ENCODE results near the gene AK5. TPM values are rescaled to one million over a fixed set of nuclear protein-coding genes. Genes with fewer than 3 reads are reported as not detected.
"Not testable (repeated sequence)": the region's sequence is repeated elsewhere in the genome, so short reads cannot be mapped to it uniquely, and the experiment has no call there.

AK5 gene
- total and polyA plus RNA-seq, 2 of the 4 experiments (the other 2 are of a cell fraction), result 22.5 to 25.8 TPM

GRCh38 chr1:77531149-77531548, 249.3 kb downstream of the AK5 start:
- H2BK20ac ChIP-seq (ENCODE audit: low read depth, low read length); dilution Hi-C loops (cut with HindIII; ENCODE audit: low sequenced_read_pairs, unreplicated experiment); DNase-seq; H2BK15ac ChIP-seq (ENCODE audit: low read depth, low read length); H3K4ac ChIP-seq (ENCODE audit: low read depth, low read length); BruUV-seq (replicated peaks); H3K4me1 ChIP-seq (ENCODE audit: control insufficient read depth, insufficient read depth, low read length); H4K91ac ChIP-seq (ENCODE audit: insufficient read depth, low read depth, low read length); H3K23ac ChIP-seq (ENCODE audit: low read depth, low read length); H3K9ac ChIP-seq (ENCODE audit: low read depth, low read length); H3K4me2 ChIP-seq (ENCODE audit: low read depth, low read length); H3K36me3 ChIP-seq (ENCODE audit: control insufficient read depth, insufficient read depth, low read length); H3K18ac ChIP-seq (ENCODE audit: low read depth, low read length); H3K56ac ChIP-seq (ENCODE audit: extremely low read depth, insufficient read depth, low read length); H3K4me3 ChIP-seq (ENCODE audit: insufficient read depth, low read depth, low read length); H2BK5ac ChIP-seq (ENCODE audit: low read depth, low read length, poor library complexity, severe bottlenecking); ATAC-seq (ENCODE audit: low read depth); H2BK120ac ChIP-seq (ENCODE audit: low read depth, low read length); POLR2A ChIA-PET (ENCODE audit: unreplicated experiment); H3K14ac ChIP-seq (replicated peaks; ENCODE audit: low read depth, low read length); H2AK5ac ChIP-seq (ENCODE audit: low read depth, low read length); H2AK9ac ChIP-seq (replicated peaks; ENCODE audit: low read depth, low read length, poor library complexity); H2AFZ ChIP-seq (replicated peaks; ENCODE audit: low read length, poor library complexity); H4K8ac ChIP-seq (ENCODE audit: low read depth in 2 of 2, low read length in 2 of 2); H4K20me1 ChIP-seq (ENCODE audit: insufficient read depth, low read length); H3K27ac ChIP-seq (ENCODE audit: insufficient read depth, low read length); H4K5ac ChIP-seq (ENCODE audit: low read depth, low read length); H3K27me3 ChIP-seq (ENCODE audit: control insufficient read depth, insufficient read depth, low read length); H3K9me3 ChIP-seq (ENCODE audit: control insufficient read depth, insufficient read depth, low read length): not testable (repeated sequence)
- in situ Hi-C loops (cut with MboI; ENCODE audit: low sequenced_read_pairs) (loop anchor here (5.0 kb wide), 1 partner anchor 379 kb away; no protein-coding TSS in a partner anchor), intact Hi-C loops (cut with micrococcal nuclease) (loop anchor here (5.0 kb wide), 1 partner anchor 314 kb away; the partner anchor contains the start of gene PIGK)
- 94% methylated on average over 3 of the region's 8 CpGs; no CpG with 5 or more reads in 1 of the 2 experiments for WGBS, 2 experiments (ENCODE audit: extremely low coverage in 2 of 2, insufficient read length in 1 of 2)
- CTCF ChIA-PET, result interaction anchor here (0.6 kb wide), 1 partner anchor 103 kb away, joined by 4 read pairs; no protein-coding TSS in a partner anchor
- Histone ChIP-seq H3K79me1 (ENCODE audit: low read depth in 1 of 2, low read length in 2 of 2) (peaks cover 0 to 36% of the 10 kb centered on the region in 2 experiments; a peak in 2 of 4 replicates), H3K9me1 (ENCODE audit: insufficient read depth, low read length) (peaks cover 12% of the 10 kb centered on the region)

GRCh38 chr1:77531596-77532280, 249.9 kb downstream of the AK5 start:
- ChIA-PET CTCF (interaction anchor here (0.6 kb wide), 1 partner anchor 104 kb away, joined by 4 read pairs; no protein-coding TSS in a partner anchor), POLR2A (ENCODE audit: unreplicated experiment) (interaction anchor here (0.6 kb wide), 1 partner anchor 249 kb away, joined by 9 read pairs; no protein-coding TSS in a partner anchor)
- H3K14ac ChIP-seq (replicated peaks; ENCODE audit: low read depth, low read length); H3K4me2 ChIP-seq (ENCODE audit: low read depth, low read length); H4K8ac ChIP-seq (ENCODE audit: low read depth in 2 of 2, low read length in 2 of 2); H3K23ac ChIP-seq (ENCODE audit: low read depth, low read length); dilution Hi-C loops (cut with HindIII; ENCODE audit: low sequenced_read_pairs, unreplicated experiment); H3K9me3 ChIP-seq (ENCODE audit: control insufficient read depth, insufficient read depth, low read length); DNase-seq; H3K9ac ChIP-seq (ENCODE audit: low read depth, low read length); BruUV-seq (replicated peaks); H4K5ac ChIP-seq (ENCODE audit: low read depth, low read length); H3K27ac ChIP-seq (ENCODE audit: insufficient read depth, low read length); H2AK9ac ChIP-seq (replicated peaks; ENCODE audit: low read depth, low read length, poor library complexity); ATAC-seq (ENCODE audit: low read depth); H3K18ac ChIP-seq (ENCODE audit: low read depth, low read length); H3K4ac ChIP-seq (ENCODE audit: low read depth, low read length); H4K91ac ChIP-seq (ENCODE audit: insufficient read depth, low read depth, low read length); H3K36me3 ChIP-seq (ENCODE audit: control insufficient read depth, insufficient read depth, low read length); H3K27me3 ChIP-seq (ENCODE audit: control insufficient read depth, insufficient read depth, low read length); H2AFZ ChIP-seq (replicated peaks; ENCODE audit: low read length, poor library complexity); H2BK120ac ChIP-seq (ENCODE audit: low read depth, low read length); H2AK5ac ChIP-seq (ENCODE audit: low read depth, low read length); H4K20me1 ChIP-seq (ENCODE audit: insufficient read depth, low read length); H3K56ac ChIP-seq (ENCODE audit: extremely low read depth, insufficient read depth, low read length); H2BK5ac ChIP-seq (ENCODE audit: low read depth, low read length, poor library complexity, severe bottlenecking); H2BK20ac ChIP-seq (ENCODE audit: low read depth, low read length); H2BK15ac ChIP-seq (ENCODE audit: low read depth, low read length); H3K4me3 ChIP-seq (ENCODE audit: insufficient read depth, low read depth, low read length); H3K4me1 ChIP-seq (ENCODE audit: control insufficient read depth, insufficient read depth, low read length): not testable (repeated sequence)
- in situ Hi-C loops (cut with MboI; ENCODE audit: low sequenced_read_pairs), result loop anchor here (5.0 kb wide), 1 partner anchor 379 kb away; no protein-coding TSS in a partner anchor
- intact Hi-C loops (cut with micrococcal nuclease), result loop anchor here (2.0 to 5.0 kb wide), 2 partner anchors 161 to 314 kb away; partner anchors contain the start of gene PIGK
- H3K9me1 ChIP-seq (ENCODE audit: insufficient read depth, low read length), result peaks cover 12% of the 10 kb centered on the region
- peaks cover 0 to 36% of the 10 kb centered on the region in 2 experiments; a peak in 2 of 4 replicates for H3K79me1 ChIP-seq (ENCODE audit: low read depth in 1 of 2, low read length in 2 of 2)
- WGBS, 2 experiments (ENCODE audit: extremely low coverage in 2 of 2, insufficient read length in 1 of 2), result no CpG with 5 or more reads among the region's 49 CpGs
